ENCODE data around the gene LRRC4C. TPM values are rescaled to one million over a fixed set of nuclear protein-coding genes. Genes with fewer than 3 reads are reported as not detected.

Gene LRRC4C
- polyA plus RNA-seq, 1 of the 3 experiments (the other 2 are of a cell fraction) = 0.16 TPM

DNA sequence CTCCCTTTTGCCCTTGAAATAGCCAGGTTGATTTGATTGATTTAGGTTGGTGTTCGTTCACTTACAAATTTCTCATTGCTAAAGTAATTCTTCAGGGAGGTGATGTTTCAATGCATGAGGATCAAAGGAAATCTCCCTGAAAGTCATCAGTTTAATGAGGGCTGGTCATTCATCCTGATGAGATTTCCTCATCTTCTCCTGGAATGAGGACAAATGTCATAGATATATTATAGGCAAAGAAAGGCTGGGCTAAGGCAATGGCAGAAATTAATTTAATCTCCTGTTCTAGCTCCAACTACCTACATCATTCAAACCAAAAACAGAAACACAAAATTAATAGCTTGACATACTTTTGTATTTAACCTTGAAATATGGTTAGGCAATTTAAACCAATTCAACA, 1052.1 kb downstream of the LRRC4C start:
- H3K27ac ChIP-seq (ENCODE audit: low read depth in 2 of 2, low read length in 1 of 2) = no peak overlapping the region
- no peaks in the 10 kb centered on the region for H3K9me2 ChIP-seq
- no peaks in the 10 kb centered on the region for H4K20me1 ChIP-seq (ENCODE audit: insufficient read depth)
- H3K9me3 ChIP-seq = no peaks in the 10 kb centered on the region
- 33% methylated on average over 1 of the region's 1 CpG for WGBS (ENCODE audit: low lambda C conversion rate)
- POLR2A ChIA-PET = no interaction called here
- no peak overlapping the region for H3K4me2 ChIP-seq
- TF ChIP-seq RCOR1 (IDR thresholded peaks at IDR 0.05; ENCODE audit: low read length) (no peak), GABPA (IDR thresholded peaks at IDR 0.05; ENCODE audit: low read depth) (no peak), MXI1 (IDR thresholded peaks at IDR 0.05; ENCODE audit: low read depth, low read length) (no peak), FOXJ3 (CRISPR knock-in tag; IDR thresholded peaks at IDR 0.05) (no peak), RXRA (IDR thresholded peaks at IDR 0.05; ENCODE audit: borderline replicate concordance, low read depth) (no peak), POLR2AphosphoS5 (IDR thresholded peaks at IDR 0.05; ENCODE audit: low read depth, low read length) (no peak), SMC3 (IDR thresholded peaks at IDR 0.05; ENCODE audit: low read depth, low read length) (no peak), TCF12 (IDR thresholded peaks at IDR 0.05) (no peak), NRF1 (IDR thresholded peaks at IDR 0.05; ENCODE audit: low read depth, low read length) (no peak), RFX5 (IDR thresholded peaks at IDR 0.05; ENCODE audit: low read length) (no peak)
- TF ChIP-seq, protein P1, sequence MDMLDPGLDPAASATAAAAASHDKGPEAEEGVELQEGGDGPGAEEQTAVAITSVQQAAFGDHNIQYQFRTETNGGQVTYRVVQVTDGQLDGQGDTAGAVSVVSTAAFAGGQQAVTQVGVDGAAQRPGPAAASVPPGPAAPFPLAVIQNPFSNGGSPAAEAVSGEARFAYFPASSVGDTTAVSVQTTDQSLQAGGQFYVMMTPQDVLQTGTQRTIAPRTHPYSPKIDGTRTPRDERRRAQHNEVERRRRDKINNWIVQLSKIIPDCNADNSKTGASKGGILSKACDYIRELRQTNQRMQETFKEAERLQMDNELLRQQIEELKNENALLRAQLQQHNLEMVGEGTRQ (IDR thresholded peaks at IDR 0.05; ENCODE audit: borderline replicate concordance, low read depth, low read length) = no peak
- H3K27me3 ChIP-seq (ENCODE audit: insufficient read depth) = no peaks in the 10 kb centered on the region
- CTCF ChIA-PET = no interaction called here
- H3K79me2 ChIP-seq (ENCODE audit: insufficient read depth) = no peaks in the 10 kb centered on the region
- H3K36me3 ChIP-seq (replicated peaks in 1 of 2; ENCODE audit: control insufficient read depth in 1 of 2, insufficient read depth in 2 of 2, low read length in 1 of 2) = peaks cover 0 to 4% of the 10 kb centered on the region in 2 experiments
- H3K4me3 ChIP-seq (ENCODE audit: low read depth in 2 of 2, low read length in 1 of 2) = no peak overlapping the region
- H2AFZ ChIP-seq (ENCODE audit: low read depth) = no peak overlapping the region
- no peaks in the 10 kb centered on the region for H3F3A ChIP-seq (replicated peaks; ENCODE audit: insufficient read depth)
- H3K4me1 ChIP-seq (ENCODE audit: control insufficient read depth in 1 of 2, insufficient read depth in 2 of 2, low read depth in 1 of 2, low read length in 1 of 2) = no peaks in the 10 kb centered on the region
- DNase-seq = no peak
- no peak overlapping the region for H3K9ac ChIP-seq

DNA sequence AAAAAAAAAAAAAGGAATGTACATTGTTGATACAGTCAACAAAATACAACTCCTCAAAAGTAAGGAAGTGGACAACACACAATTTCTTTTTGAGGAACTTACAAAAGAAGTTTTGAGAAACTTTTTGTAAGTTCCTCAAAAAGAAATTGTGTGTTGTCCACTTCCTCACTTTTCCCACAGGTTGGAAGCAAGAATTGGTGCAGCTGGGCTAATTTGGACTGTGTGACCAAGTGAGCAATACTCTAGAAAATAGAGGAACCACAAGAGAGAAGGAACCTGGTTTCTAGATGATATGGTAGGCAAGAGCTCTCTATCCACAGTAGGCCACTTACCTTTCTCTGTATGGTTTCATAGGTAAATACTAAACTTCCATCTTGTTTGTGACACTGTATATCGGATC, 1053.8 kb downstream of the LRRC4C start:
- ChIA-PET CTCF (no interaction called here), POLR2A (no interaction called here)
- Histone ChIP-seq H3K4me3 (ENCODE audit: low read depth in 2 of 2, low read length in 1 of 2) (no peak overlapping the region), H3K4me1 (ENCODE audit: control insufficient read depth in 1 of 2, insufficient read depth in 2 of 2, low read depth in 1 of 2, low read length in 1 of 2) (no peaks in the 10 kb centered on the region), H3K9ac (no peak overlapping the region), H3F3A (replicated peaks; ENCODE audit: insufficient read depth) (no peaks in the 10 kb centered on the region), H3K4me2 (no peak overlapping the region), H3K36me3 (replicated peaks in 1 of 2; ENCODE audit: control insufficient read depth in 1 of 2, insufficient read depth in 2 of 2, low read length in 1 of 2) (peaks cover 0 to 4% of the 10 kb centered on the region in 2 experiments), H4K20me1 (ENCODE audit: insufficient read depth) (no peaks in the 10 kb centered on the region), H3K79me2 (ENCODE audit: insufficient read depth) (no peaks in the 10 kb centered on the region), H3K9me3 (no peaks in the 10 kb centered on the region), H3K9me2 (no peaks in the 10 kb centered on the region), H2AFZ (ENCODE audit: low read depth) (no peak overlapping the region), H3K27ac (ENCODE audit: low read depth in 2 of 2, low read length in 1 of 2) (no peak overlapping the region), H3K27me3 (ENCODE audit: insufficient read depth) (no peaks in the 10 kb centered on the region)
- TF ChIP-seq ZBTB33 (IDR thresholded peaks at IDR 0.05; ENCODE audit: borderline replicate concordance, low read depth) (no peak), NRF1 (IDR thresholded peaks at IDR 0.05; ENCODE audit: low read depth, low read length) (no peak), CHD2 (IDR thresholded peaks at IDR 0.05; ENCODE audit: low read length, partially characterized antibody) (no peak), TEAD4 (IDR thresholded peaks at IDR 0.05; ENCODE audit: borderline replicate concordance, insufficient read depth) (no peak), FOXJ3 (CRISPR knock-in tag; IDR thresholded peaks at IDR 0.05) (no peak), USF1 (IDR thresholded peaks at IDR 0.05; ENCODE audit: borderline replicate concordance, low read depth) (no peak), CTCF (IDR thresholded peaks at IDR 0.05) (no peak), SIN3A (IDR thresholded peaks at IDR 0.05; ENCODE audit: borderline replicate concordance, low read depth, low read length) (no peak)
- DNase-seq = no peak
- 25% methylated on average over 1 of the region's 1 CpG for WGBS (ENCODE audit: low lambda C conversion rate)

All from SK-N-SH (cell line).